WTC11 (cell line): Measurements from ENCODE around the gene ZSCAN2. TPM values are rescaled to one million over a fixed set of nuclear protein-coding genes. Genes with fewer than 3 reads are reported as not detected.
A peak's percentile ranks its signal among the peaks of the same experiment; 100 is the strongest.

Experiments
- ATAC-seq: fragments of 200-7000 bp; cut with Tn5 transposase; 2 replicates; pipeline ENCODE4 v1.10.0; 2021; ENCODE audit warnings: mild to moderate bottlenecking, moderate library complexity
- CTCF ChIA-PET: fragments of 300-600 bp; sonication (Branson Sonifier 250); formaldehyde crosslinking; loops from one replicate; lab custom pipeline; 2021; ENCODE audit warnings: antibody characterized with exemption; lab: Charles Lee
- POLR2A ChIA-PET: fragments of 350-600 bp; sonication (Branson Sonifier 250); formaldehyde crosslinking; loops from one replicate; lab custom pipeline; 2021; ENCODE audit warnings: antibody characterized with exemption; lab: Charles Lee
- DNase-seq: peaks from one replicate; pipeline ENCODE4 v3.0.0; 2021; ENCODE audit warnings: low spot score
- H3K27ac Mint-ChIP-seq: 2 replicates; pipeline ENCODE4 v1.8.0; 2021; ENCODE audit warnings: mixed read lengths
- H3K27me3 Mint-ChIP-seq: 2 replicates; pipeline ENCODE4 v1.8.0; 2021; ENCODE audit warnings: low read depth, mild to moderate bottlenecking, moderate library complexity, mixed read lengths
- H3K36me3 Mint-ChIP-seq: 2 replicates; pipeline ENCODE4 v1.8.0; 2021; ENCODE audit warnings: mixed read lengths
- H3K4me1 Mint-ChIP-seq: 2 replicates; pipeline ENCODE4 v1.8.0; 2022; ENCODE audit warnings: mixed read lengths
- H3K4me3 Mint-ChIP-seq: 2 replicates; pipeline ENCODE4 v1.8.0; 2021; ENCODE audit warnings: mild to moderate bottlenecking, moderate library complexity, mixed read lengths
- H3K9me3 Mint-ChIP-seq: 2 replicates; pipeline ENCODE4 v1.8.0; 2021; ENCODE audit warnings: mixed read lengths
- FOXK1 ChIP-seq: sonication (generic); formaldehyde crosslinking; IDR thresholded peaks from 2 replicates; pipeline ENCODE4 v1.8.0; 2022; ENCODE audit warnings: mild to moderate bottlenecking, moderate library complexity, missing genetic modification reagents
- MYBL2 ChIP-seq: sonication (generic); formaldehyde crosslinking; IDR thresholded peaks from 2 replicates; pipeline ENCODE4 v1.8.1; 2023; ENCODE audit warnings: mild to moderate bottlenecking, moderate library complexity, missing genetic modification reagents
- NFE2L1 ChIP-seq: sonication (generic); formaldehyde crosslinking; IDR thresholded peaks from 2 replicates; pipeline ENCODE4 v1.8.1; 2023; ENCODE audit warnings: missing genetic modification reagents
- RELA ChIP-seq: sonication (generic); formaldehyde crosslinking; IDR thresholded peaks from 2 replicates; pipeline ENCODE4 v1.8.1; 2022; ENCODE audit warnings: missing genetic modification reagents, mild to moderate bottlenecking, borderline replicate concordance
- RORB ChIP-seq: fragments of 250-450 bp; sonication (Bioruptor Pico); IDR thresholded peaks from 2 replicates; pipeline ENCODE4 v1.9.0; 2021; ENCODE audit warnings: mild to moderate bottlenecking
- SMAD4 ChIP-seq: sonication (generic); formaldehyde crosslinking; IDR thresholded peaks from 2 replicates; pipeline ENCODE4 v1.8.0; 2022; ENCODE audit warnings: mild to moderate bottlenecking, missing genetic modification reagents
- SP1 ChIP-seq: sonication (generic); formaldehyde crosslinking; conservative IDR thresholded peaks from 2 replicates; pipeline ENCODE4 v1.8.1; 2022; ENCODE audit warnings: missing genetic modification reagents
- ZBTB21 ChIP-seq: sonication (generic); formaldehyde crosslinking; IDR thresholded peaks from 2 replicates; pipeline ENCODE4 v1.8.1; 2023; ENCODE audit warnings: mild to moderate bottlenecking, missing genetic modification reagents, borderline replicate concordance
- ZNF121 ChIP-seq: sonication (generic); formaldehyde crosslinking; IDR thresholded peaks from 2 replicates; pipeline ENCODE4 v1.8.0; 2023; ENCODE audit warnings: missing genetic modification reagents
- ZNF138 ChIP-seq: sonication (generic); formaldehyde crosslinking; conservative IDR thresholded peaks from 2 replicates; pipeline ENCODE4 v1.8.1; 2022; ENCODE audit warnings: mild to moderate bottlenecking, moderate library complexity, missing genetic modification reagents
- ZNF671 ChIP-seq: fragments of 250-450 bp; sonication (Bioruptor Pico); IDR thresholded peaks from 2 replicates; pipeline ENCODE4 v1.8.0; 2021; ENCODE audit warnings: mild to moderate bottlenecking
- total RNA-seq: library from RNA; stranded (reverse); gene quantifications from 3 replicates; pipeline ENCODE4 v1.2.3, GENCODE V29; 2021
- TF ChIP-seq, protein P1 (sequence below): fragments of 250-450 bp; sonication (Bioruptor Pico); IDR thresholded peaks from 2 replicates; pipeline ENCODE4 v1.8.0; 2021; ENCODE audit warnings: mild to moderate bottlenecking
- TF ChIP-seq, protein P2 (sequence below): fragments of 250-450 bp; sonication (Bioruptor Pico); IDR thresholded peaks from 2 replicates; pipeline ENCODE4 v1.9.0; 2021; ENCODE audit warnings: mild to moderate bottlenecking
- TF ChIP-seq, protein P3 (sequence below): fragments of 250-450 bp; sonication (Bioruptor Pico); IDR thresholded peaks from 2 replicates; pipeline ENCODE4 v1.9.0; 2021; ENCODE audit warnings: mild to moderate bottlenecking, borderline replicate concordance
- TF ChIP-seq, protein P4 (sequence below): sonication (generic); formaldehyde crosslinking; conservative IDR thresholded peaks from 2 replicates; pipeline ENCODE4 v1.8.1; 2022; ENCODE audit warnings: mild to moderate bottlenecking, missing genetic modification reagents

Gene ZSCAN2
- total RNA-seq, 1 experiment from 2014 or later = 51.9 TPM

DNA sequence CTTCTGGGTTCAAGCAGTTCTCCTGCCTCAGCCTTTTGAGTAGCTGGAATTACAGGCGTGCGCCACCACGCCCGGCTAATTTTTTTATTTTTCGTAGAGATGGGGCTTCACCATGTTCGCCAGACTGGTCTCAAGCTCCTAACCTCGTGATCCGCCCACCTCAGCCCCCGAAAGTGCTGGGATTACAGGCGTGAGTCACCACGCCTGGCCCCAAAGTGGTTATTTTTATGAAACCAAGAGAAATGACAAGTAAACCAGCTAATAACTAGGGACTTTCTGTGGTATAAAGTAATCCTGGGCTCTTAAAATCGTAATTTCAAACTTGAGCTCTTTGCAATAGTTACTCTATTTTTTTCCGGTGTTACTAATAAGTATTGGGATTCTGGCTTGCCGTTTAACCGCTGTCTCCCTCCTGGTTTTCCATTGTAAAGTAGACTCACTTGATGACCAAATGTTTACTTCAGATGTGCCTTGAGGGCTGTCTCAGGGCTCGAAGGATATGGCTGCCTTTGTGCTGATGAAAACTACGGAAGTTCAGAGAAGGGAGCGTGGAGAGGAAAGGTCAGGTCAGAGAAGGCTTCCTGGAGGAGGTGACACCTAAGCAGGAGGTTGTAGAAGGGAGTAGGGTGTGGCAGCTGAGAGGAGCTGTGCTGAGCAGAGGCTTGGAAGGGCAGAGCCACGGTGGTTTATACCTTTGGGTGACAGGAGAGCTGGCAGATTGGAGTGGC, 4.2 kb downstream of the ZSCAN2 start (continued):
- TF ChIP-seq, protein P1, sequence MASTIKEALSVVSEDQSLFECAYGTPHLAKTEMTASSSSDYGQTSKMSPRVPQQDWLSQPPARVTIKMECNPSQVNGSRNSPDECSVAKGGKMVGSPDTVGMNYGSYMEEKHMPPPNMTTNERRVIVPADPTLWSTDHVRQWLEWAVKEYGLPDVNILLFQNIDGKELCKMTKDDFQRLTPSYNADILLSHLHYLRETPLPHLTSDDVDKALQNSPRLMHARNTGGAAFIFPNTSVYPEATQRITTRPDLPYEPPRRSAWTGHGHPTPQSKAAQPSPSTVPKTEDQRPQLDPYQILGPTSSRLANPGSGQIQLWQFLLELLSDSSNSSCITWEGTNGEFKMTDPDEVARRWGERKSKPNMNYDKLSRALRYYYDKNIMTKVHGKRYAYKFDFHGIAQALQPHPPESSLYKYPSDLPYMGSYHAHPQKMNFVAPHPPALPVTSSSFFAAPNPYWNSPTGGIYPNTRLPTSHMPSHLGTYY (CRISPR knock-in tag) = no peak
- TF ChIP-seq FOXK1 (CRISPR knock-in tag) (no peak), ZNF121 (CRISPR knock-in tag) (no peak), SP1 (CRISPR knock-in tag) (no peak), ZBTB21 (no peak), RORB (no peak), RELA (CRISPR knock-in tag) (no peak)
- TF ChIP-seq, protein P2, sequence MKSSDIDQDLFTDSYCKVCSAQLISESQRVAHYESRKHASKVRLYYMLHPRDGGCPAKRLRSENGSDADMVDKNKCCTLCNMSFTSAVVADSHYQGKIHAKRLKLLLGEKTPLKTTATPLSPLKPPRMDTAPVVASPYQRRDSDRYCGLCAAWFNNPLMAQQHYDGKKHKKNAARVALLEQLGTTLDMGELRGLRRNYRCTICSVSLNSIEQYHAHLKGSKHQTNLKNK (CRISPR knock-in tag) = no peak
- TF ChIP-seq, protein P3, sequence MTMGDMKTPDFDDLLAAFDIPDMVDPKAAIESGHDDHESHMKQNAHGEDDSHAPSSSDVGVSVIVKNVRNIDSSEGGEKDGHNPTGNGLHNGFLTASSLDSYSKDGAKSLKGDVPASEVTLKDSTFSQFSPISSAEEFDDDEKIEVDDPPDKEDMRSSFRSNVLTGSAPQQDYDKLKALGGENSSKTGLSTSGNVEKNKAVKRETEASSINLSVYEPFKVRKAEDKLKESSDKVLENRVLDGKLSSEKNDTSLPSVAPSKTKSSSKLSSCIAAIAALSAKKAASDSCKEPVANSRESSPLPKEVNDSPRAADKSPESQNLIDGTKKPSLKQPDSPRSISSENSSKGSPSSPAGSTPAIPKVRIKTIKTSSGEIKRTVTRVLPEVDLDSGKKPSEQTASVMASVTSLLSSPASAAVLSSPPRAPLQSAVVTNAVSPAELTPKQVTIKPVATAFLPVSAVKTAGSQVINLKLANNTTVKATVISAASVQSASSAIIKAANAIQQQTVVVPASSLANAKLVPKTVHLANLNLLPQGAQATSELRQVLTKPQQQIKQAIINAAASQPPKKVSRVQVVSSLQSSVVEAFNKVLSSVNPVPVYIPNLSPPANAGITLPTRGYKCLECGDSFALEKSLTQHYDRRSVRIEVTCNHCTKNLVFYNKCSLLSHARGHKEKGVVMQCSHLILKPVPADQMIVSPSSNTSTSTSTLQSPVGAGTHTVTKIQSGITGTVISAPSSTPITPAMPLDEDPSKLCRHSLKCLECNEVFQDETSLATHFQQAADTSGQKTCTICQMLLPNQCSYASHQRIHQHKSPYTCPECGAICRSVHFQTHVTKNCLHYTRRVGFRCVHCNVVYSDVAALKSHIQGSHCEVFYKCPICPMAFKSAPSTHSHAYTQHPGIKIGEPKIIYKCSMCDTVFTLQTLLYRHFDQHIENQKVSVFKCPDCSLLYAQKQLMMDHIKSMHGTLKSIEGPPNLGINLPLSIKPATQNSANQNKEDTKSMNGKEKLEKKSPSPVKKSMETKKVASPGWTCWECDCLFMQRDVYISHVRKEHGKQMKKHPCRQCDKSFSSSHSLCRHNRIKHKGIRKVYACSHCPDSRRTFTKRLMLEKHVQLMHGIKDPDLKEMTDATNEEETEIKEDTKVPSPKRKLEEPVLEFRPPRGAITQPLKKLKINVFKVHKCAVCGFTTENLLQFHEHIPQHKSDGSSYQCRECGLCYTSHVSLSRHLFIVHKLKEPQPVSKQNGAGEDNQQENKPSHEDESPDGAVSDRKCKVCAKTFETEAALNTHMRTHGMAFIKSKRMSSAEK (CRISPR knock-in tag) = no peak

DNA sequence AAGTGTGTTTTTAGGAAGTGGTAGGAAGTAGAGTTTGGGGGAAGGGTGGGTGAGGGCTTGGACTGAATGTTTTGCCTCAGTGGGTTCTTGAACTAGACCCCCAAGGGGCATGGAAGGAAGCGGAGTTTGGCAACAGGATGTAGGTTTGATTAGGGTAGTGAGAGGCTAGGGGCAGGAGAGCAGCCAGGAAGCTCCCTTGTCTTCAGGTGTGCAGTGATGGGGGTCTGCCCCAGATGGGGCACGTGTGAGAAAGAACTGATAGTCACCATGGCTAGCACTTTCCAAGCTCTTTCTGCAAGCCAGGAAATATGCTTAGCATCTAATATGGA, 4.7 kb downstream of the ZSCAN2 start:
- ChIA-PET POLR2A (interaction anchor here (0.6 kb wide), 1 partner anchor 135 kb away, joined by 7 read pairs; no protein-coding TSS in a partner anchor), CTCF (interaction anchor here (0.9 kb wide), 1 partner anchor 17 kb away, joined by 3 read pairs; no protein-coding TSS in a partner anchor)
- Mint-ChIP-seq H3K9me3 (no peaks in the 10 kb centered on the region), H3K4me3 (peak overlapping the region; percentile 87), H3K27ac (0 out of 2 replicates have a peak overlapping the region, but pooled peaks have one; percentile 54), H3K4me1 (peaks cover 75% of the 10 kb centered on the region), H3K27me3 (no peaks in the 10 kb centered on the region), H3K36me3 (peaks cover 52% of the 10 kb centered on the region)
- ATAC-seq (no peak), DNase-seq (no peak)
- TF ChIP-seq ZNF138 = no peak
- TF ChIP-seq, protein P2 (CRISPR knock-in tag) = no peak
- TF ChIP-seq RORB = no peak
- TF ChIP-seq, protein P4, sequence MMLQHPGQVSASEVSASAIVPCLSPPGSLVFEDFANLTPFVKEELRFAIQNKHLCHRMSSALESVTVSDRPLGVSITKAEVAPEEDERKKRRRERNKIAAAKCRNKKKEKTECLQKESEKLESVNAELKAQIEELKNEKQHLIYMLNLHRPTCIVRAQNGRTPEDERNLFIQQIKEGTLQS (CRISPR knock-in tag) = no peak
- no peak for TF ChIP-seq ZNF671 (CRISPR knock-in tag)
- TF ChIP-seq, all 79 proteins: peak for 0

DNA sequence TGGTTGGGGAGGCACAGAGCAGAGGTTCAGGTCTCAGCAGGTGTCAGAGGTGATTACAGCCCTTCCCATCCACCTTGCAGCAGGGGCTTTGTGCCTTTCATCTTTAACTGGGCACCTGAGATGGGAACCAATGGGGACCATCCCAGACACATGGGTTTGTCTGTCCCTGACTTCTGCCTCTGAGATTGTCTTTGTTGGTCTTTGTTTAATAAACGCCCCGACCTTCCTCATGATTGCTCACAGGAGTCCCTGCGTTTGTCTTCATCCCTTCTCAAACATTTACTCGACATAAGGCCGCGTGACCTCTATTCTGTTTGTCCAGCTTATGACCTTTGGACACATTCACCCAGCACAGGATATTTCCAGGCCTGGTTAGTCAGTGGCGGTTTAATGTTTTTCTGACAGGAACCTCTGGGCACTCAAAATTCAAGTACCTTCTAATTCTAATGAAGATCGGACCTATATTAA, 5.9 kb downstream of the ZSCAN2 start:
- POLR2A ChIA-PET = no interaction called here
- ATAC-seq = no peak
- CTCF ChIA-PET = no interaction called here
- Mint-ChIP-seq H3K4me3 (peak overlapping the region; percentile 44; the same call in 1 of the 2 replicates), H3K4me1 (peaks cover 78% of the 10 kb centered on the region), H3K27ac (no peak overlapping the region), H3K36me3 (peaks cover 55% of the 10 kb centered on the region), H3K9me3 (no peaks in the 10 kb centered on the region), H3K27me3 (no peaks in the 10 kb centered on the region)
- no peak for DNase-seq
- TF ChIP-seq SMAD4 (CRISPR knock-in tag) (no peak), MYBL2 (no peak), NFE2L1 (CRISPR knock-in tag) (no peak)
